ENCODE results near the gene CIAPIN1. TPM values are rescaled to one million over a fixed set of nuclear protein-coding genes. Genes with fewer than 3 reads are reported as not detected.

The CIAPIN1 gene
- 60.6 and 78.1 TPM in 2 replicates for total RNA-seq

DNA sequence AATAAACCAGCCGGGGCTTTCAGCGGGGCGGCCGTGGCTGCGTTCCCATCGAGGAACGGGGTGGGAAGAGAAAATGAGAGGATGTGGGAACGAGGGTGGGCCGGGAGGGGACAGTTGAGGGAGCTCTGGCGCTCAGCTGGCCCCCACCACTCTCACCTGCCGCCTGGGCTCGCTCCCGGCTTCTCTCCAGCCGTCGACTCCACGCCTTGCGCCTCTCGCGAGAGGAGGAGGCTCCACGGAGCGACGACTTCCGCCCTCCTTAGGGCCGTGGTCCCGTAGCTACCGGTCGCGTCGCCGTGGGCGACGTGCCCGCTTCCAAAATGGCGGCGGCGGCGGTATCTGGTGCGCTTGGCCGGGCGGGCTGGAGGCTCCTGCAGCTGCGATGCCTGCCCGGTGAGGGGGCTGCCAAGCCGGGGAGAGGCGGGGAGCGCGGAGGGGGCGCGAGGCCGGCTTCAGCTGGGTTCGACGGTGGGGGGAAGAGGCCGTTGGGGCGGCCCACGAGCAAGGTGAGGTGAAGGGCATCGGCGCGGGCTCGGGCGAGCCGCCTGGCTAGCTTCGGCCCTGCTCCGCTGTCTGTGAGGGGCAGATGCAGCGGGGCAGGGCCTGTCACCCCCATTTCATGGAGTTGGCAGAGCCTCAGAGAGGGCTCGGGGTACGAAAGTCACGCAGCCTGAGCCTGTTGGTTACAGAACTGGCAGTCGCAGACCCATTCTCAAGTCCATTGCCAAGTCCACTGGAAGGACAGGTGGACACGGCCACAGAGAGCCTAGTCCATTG lies at the start of gene CIAPIN1, which contains the start of gene COQ9:
TSS of gene CIAPIN1 (minus strand) at position 200 of the 777 bp plus-strand sequence. CDS start 6,457 bp downstream, outside the sequence.
TSS of gene COQ9 (plus strand) at position 294 of the 777 bp plus-strand sequence. CDS start at position 321, 27 bp downstream.
- peak; percentile 82 for DNase-seq (ENCODE audit: low read depth)

- DNase-seq (ENCODE audit: low read depth): no peak
Observed at GRCh38 chr16:57493767-57494166, 46.6 kb upstream of the CIAPIN1 start.

- no peak for DNase-seq (ENCODE audit: low read depth)
Observed at GRCh38 chr16:57489229-57489628, 42.0 kb upstream of the CIAPIN1 start.

GRCh38 chr16:57486858-57487834 lies 40.0 kb upstream of the CIAPIN1 start:
- DNase-seq (ENCODE audit: low read depth): no peak

GRCh38 chr16:57485916-57486857 lies 39.0 kb upstream of the CIAPIN1 start, which contains the start of gene DOK4:
Gene DOK4 (minus strand): TSS chr16:57486493. CDS start chr16:57479507, 6,986 bp downstream.
- peak; percentile 26 for DNase-seq (ENCODE audit: low read depth)

DNA sequence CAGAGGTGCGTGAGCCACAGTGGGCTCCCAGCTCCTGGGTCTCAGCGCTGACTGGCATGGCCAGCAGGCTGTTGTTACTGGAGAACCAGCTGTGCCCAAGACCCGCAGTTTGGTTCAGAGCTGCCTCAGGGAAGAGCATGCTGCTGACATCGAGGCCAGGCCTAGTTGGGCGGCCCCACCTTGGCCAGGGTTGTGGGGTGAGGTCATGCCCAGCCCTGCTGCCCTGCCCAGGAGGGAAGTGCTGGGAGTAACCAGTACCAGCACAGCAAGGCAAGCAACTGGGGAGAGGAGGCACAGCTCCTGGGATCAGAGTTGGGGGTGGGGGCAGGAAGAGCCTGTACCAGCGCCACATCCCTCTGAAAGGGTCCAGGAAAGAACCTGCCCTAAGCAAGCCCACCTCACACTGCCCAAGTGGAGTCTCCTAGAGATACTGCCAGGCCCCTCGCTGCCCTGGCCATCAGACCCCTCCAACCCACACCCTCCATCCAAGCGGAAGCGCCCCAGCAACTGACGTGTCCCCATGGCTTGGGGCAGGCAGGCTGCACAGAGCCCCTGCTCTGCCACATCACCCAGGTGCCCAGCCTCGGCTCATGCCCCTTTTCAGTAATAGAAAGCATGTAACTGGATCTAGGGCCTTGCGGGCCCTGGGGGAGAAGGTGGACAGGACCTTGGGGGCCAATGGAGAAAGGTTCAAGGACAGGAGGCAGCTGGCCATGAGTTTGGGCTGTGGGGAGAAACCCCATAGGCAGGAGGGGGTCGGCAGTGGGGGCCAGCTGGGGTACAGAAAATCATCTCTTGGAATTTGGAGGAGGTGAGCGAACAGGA lies 38.1 kb upstream of the CIAPIN1 start:
- DNase-seq (ENCODE audit: low read depth): no peak

DNA sequence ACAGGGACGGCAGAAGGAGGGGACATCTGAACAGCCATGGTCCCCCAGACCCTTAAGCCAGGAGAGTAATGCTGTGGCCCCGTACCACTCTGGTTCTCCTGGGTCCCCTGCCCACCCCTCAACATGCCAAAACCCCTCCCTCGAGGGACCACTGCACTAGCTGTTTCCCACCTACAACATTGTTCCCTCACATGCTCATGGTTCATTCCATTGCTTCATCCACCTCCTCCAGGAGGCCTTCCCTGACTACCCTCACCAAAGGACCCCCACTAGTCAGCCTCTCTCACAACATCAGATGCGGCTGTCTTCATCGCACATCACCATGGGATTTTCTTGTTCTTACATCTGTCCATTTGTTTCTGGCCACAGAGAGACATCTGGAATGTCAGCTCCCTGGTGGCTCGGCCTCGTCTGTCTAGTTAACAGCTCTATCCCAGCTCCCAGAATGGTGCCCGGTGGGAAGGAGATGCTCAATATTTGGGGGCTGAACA lies 37.4 kb upstream of the CIAPIN1 start:
- no peak for DNase-seq (ENCODE audit: low read depth)

DNA sequence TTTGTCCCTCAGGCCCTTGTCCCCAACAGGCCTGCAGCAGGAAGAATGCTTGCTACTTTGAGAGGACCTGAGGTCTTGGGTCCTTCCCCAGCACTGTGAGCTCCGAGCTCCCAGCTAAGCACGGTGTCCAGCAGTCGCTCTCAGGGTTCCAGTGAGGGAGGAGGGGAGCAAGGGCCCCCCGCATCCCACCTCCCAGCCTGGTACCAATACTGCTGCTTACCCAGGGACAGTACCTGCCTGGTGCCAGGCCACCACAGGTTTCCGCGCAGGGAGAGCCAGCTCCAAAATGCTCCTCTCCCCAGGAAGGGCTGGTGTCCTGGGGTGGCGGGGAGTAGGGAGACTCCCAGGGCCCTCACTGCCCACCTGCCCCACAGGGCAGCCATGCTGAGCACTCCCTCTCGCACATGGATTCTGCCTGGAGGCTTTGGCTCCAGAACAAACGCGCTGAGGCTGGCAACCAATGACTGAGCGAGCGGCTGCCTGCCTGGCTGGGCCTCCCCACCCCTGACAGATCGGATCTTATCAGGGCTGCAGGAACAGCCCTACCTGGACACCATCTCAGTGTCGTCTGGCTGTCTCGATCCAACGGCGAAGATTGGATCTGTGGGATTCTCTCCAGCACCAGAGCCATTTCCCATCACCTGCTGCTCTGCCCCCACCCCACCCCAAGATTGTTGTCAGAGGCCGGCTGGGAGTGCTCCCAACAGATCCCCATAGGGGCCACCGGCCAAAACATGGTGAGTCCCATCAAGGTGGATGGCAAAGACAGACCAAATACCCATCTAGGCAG lies 36.7 kb upstream of the CIAPIN1 start:
- DNase-seq (ENCODE audit: low read depth): no peak

DNA sequence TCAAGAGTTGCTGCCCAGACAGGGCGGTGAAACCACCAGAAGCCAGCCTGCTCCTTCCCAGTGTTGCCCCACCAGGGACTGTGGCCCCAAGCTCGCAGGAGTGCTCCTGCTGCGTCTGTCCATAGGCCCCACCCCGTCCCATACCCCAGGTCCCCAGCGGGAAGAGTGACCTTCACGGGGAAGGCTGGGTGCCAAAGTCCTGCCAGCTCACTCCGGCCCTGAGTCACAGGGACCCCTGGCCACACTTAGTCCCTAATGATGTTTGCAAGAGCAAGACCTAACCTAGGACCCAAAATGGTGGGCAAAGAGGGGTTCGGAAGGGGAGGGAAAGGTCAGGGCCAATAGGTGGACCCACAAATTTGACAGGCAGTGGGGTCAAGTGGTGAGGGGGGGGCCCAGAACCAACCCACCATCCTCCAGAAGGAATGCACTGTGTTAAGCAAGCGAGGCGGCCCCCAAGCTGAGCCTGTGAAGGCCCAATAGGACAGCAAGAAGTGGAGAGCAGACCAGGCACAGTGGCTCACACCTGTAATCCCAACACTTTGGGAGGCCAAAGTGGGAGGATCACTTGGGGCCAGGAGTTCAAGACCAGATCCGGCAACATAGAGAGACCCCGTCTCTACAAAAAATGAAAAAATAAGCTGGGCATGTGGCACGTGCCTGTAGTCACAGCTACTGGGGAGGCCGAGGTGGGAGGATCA lies 35.8 kb upstream of the CIAPIN1 start:
- DNase-seq (ENCODE audit: low read depth): no peak

GRCh38 chr16:57481421-57481820 lies 34.2 kb upstream of the CIAPIN1 start:
- no peak for DNase-seq (ENCODE audit: low read depth)

- DNase-seq (ENCODE audit: low read depth): no peak
Observed at GRCh38 chr16:57480754-57481230, 33.6 kb upstream of the CIAPIN1 start.

- DNase-seq (ENCODE audit: low read depth): peak; percentile 63
Observed at GRCh38 chr16:57479976-57480753, 33.0 kb upstream of the CIAPIN1 start.

DNA sequence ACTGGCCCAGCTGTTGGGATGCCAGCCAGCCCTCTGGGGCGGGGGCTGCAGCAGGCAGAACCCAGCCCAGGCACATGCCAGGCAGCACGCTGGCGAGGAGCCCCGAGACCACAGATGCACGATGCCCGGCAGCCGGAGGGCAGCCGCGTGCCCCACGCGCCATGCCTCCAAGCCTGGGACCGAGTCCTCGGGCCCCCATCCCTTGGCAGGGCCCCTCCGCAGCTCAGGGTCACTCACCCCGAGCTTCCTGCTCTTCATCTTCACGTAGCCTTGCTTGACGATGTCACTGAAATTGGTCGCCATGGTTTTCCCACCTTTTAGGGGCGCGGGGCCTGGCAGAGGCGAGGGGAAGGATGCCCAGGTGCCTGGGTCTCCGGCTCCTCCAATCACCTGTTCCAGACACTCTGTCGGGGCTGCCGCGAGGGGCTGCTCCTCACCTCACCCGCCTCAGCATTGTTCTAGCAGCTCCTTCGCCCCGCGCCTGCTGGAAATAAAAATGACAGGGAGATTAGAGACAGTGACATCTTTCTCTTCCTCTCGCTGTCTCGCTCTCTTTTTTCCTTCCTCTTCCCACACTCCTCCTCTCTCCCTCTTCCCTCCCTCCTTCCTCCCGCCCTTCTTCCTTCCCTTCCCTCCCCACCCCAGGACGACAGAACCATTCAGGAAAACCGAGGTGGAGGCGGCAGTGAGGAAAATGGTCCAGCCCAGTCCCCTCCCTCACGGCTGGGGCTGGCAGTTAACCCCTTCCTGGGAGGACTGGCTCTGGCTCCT lies 32.2 kb upstream of the CIAPIN1 start:
- peak; percentile 48 for DNase-seq (ENCODE audit: low read depth)

DNA sequence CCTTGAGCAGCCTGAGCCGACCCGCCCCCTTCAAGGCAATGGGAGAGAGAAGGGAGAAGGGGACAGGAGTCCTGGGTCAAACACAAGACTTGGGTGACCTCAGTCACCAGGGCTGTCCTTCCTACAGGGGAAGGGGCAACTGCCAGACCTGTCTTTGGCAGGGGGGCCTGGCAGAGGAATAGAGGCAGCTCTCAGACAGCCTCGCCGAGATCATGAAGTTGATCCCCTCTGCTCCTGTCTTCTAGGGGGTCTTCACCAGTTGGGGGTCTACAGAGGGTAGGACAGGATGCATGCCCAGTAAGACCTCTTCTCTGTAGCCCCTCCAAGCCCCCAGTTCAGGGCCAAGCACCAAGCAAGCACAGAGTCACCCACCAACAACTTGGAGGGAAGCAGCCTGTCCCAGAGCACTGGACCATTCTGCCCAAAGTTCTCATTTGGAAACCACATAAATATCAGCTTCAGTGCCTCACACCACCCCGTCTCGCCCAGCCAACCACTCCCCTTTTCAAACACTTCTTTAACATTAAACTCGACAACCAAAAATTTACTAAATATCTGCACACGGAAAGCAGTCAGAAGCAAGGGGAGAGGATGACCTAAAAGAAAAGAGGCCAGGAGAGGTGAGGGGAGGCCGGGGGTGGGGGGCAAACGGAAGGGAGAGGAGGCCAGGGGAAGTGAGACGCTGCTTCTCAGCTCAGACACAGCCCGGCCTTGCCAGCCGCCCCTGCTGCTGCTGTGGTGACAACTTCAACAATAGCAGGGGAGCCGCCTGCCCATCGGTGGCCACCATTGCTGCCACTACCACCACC lies 31.4 kb upstream of the CIAPIN1 start:
- DNase-seq (ENCODE audit: low read depth): no peak

DNA sequence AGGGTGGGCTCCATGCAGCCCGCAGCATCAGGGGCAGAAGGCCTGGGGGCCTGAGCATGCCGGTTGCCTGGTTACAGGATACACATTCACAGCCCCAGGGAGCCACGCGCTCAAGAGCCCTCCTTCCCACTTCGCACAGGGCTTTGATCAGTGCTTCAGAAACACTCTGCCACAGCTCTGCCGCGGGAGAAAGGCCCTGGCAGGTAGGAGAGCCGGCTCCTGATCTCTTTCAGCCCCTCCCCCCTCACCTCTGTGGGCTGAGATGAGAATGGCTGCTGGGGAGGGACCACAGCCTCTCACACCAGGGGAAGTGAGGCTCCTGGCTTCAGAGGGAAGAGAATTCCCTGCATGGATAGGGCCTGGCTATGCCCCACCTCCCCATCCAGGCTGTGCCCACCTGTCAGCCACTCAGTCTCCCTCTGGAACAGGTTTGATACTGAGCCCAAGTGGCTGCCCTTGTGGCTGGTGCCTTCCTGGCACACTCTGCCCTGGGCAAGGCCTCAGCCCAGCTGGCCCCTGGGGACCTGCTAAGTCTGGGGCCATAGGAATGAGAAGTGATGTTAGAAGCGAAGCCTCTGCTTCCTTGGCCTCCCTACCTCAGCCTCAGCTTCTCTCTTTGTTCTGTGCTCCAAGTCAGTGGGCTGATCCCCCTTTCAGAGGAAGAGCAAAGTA lies 30.5 kb upstream of the CIAPIN1 start:
- DNase-seq (ENCODE audit: low read depth): no peak
